Stimulated activated CD4-positive, alpha-beta T cell treated with anti-CD3 and anti-CD28 coated beads, Interleukin-1b, Interleukin-23, amount 100 ng/mL, for 24 hours (primary cell): ENCODE data around the gene ATF7.
"Not testable (repeated sequence)": the region's sequence is repeated elsewhere in the genome, so short reads cannot be mapped to it uniquely, and the experiment has no call there.

ENCODE experiments used
- DNase-seq, 4 experiments: peaks; one replicate each; pipeline ENCODE4 v3.0.0-alpha.2; 2020; ENCODE audit warnings: low read depth in 4 of 4, low spot score in 1 of 4

Gene ATF7

DNA sequence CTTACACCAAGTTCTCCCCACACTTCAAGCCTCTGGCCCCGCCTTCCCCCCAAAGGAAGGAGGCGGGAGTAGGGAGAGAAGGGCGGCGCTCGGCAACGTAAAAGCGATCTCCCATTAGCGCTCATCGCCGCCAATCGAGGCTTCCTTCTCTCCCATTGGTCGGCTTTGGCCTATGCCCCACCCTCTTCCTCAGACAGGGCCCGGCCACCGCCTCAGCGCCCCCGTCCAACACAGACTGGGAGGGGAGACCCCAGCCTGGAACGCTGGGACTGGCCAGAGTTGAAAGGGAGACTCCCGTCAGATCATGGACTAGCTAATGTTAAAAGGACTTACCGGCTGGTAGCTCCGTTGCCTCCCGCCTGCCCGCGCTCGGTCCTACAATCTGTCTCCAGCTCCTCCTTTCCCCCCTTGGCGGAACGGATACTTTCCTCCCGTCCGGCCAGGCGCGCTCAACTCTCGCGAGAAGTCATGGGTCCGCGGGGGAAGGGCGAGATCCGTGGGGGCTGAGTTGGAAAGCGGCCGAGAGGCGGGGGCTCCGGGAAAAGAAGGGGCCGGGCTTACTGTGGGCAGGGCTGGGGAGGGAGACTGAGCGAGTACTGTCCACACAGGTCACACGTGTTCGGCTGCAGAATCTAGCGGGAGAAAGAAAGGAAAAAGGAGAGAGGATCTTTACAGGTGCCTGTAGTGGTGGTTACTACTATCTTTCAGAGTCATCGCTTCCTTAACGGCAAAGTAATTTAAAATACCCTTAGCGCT is at the start of gene ATF7:
ATF7 (minus strand) TSS at position 437 of the 756 bp plus-strand sequence. CDS start 25,382 bp downstream, outside the sequence.
- DNase-seq: peak; percentile 96 to 97 (median 97)

DNA sequence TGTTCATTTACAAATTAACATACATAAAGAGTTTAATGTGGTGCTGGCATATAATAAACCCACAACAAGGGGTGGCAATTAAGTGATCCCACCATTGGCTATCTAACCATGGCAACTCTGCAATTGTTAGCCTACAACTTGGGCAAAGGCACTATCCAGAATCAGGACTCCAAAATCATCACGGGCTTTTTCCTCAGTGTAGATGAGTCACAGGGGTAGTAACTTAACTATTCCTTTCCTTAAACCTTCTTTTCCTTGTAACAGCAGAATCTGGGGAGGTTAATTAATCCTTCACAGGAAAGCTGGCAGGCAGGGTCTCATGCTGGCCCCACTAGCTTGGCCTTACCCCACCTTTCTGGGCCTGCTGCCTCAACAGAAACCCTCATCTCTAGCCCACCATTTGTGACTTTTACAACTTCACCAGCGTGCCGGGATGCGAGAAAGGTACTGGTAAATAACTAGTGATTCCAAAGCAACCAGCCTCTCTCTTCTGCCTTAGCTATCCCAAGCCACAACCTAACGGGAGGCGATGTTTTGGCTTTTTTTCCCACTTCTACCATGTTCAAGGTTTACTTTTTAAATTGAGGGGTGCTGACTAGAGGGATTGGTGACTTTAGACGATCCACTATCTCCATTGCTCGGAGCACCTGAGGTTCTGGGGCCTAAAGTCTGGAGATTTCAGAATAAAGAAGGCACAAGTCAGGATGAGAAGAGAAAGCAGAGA is 49.0 kb upstream of the ATF7 start:
- no peak for DNase-seq

- DNase-seq: no peak
Observed at GRCh38 chr12:53670971-53671370, 44.8 kb upstream of the ATF7 start.

- DNase-seq: no peak
Observed at GRCh38 chr12:53670308-53670707, 44.1 kb upstream of the ATF7 start.

DNA sequence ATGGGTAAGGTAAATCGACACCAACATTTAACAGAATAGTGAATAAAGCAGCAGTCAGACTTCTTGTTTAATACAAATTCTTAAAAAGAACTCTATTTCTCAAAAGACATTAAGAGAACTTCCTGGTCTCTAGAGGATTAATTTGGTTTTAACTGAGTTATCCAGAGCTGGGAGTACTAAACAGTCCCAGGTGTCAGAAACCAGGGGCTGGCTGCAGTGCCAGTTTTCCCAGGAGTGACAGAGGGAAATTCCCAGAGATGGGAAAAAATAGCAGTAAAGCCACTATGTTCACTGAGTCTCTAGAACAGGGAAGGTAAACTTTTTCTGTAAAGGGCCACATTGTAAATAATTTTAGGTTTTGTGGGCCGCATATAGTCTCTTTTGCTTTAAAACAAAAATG is 40.9 kb upstream of the ATF7 start:
- DNase-seq: no peak

DNA sequence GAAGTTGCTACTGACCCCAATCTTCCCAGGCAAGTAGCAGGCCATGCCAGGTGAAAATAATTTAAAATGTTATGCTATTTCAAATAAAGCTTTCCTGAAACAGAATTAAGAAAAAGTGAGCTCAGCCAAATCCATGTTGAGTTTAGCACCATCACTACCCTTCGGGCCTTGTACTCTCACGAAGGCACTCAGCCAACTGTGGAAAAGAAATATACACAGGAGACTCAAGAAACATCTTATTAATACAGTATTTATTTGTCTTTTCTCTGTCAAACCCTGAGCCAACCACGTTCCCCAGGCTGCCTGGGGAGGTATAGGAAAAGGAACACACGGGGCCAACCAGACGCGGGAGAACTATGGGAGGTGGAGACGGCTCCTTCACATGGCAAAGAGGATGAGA is 38.8 kb upstream of the ATF7 start:
- no peak for DNase-seq

GRCh38 chr12:53664191-53664590 is 38.0 kb upstream of the ATF7 start:
- no peak for DNase-seq

- DNase-seq: no peak
Observed at GRCh38 chr12:53660041-53660440, 33.9 kb upstream of the ATF7 start.

DNA sequence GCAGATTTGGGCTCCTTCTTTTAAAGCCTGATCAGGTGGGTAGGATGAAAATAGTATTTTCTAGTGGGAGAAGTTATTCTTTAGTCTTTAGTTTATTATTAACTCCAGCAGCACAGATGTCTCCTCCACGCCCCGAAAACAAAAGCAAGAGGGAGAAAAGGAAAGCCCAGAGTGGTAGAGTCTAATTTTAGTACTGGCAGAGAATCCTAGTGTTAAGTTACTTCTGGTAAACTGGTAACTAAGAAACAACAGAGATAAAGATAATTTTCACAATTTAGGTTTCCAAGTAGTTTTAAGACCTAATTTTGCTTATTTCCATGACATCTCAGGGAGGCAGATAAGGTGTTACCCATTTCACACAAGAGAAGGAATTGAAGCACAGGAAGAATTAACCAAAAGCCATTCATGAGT is 33.4 kb upstream of the ATF7 start:
- no peak for DNase-seq

- no peak for DNase-seq
Observed at GRCh38 chr12:53659011-53659551, 32.9 kb upstream of the ATF7 start.

DNA sequence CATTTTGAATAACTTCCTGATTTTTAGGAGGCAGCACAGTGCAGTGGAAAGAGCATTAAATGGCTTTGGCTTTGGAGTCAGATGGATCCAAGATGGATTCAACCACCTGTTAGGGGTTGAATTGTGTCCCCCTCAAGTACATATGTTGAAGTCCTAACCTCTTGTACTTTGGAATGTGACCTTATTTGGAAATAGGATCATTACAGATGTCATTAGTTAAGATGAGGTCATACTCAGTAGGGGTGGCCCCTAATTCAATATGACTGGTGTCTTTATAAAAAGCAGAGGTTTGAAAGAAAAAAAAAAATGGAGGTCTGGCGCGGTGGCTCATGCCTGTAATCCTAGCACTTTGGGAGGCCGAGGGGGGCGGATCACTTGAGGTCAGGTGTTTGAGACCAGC is 30.9 kb upstream of the ATF7 start:
- DNase-seq: no peak

GRCh38 chr12:53653595-53653994 is 27.4 kb upstream of the ATF7 start:
- DNase-seq: no peak

- no peak for DNase-seq
Observed at GRCh38 chr12:53652366-53652765, 26.2 kb upstream of the ATF7 start.

DNA sequence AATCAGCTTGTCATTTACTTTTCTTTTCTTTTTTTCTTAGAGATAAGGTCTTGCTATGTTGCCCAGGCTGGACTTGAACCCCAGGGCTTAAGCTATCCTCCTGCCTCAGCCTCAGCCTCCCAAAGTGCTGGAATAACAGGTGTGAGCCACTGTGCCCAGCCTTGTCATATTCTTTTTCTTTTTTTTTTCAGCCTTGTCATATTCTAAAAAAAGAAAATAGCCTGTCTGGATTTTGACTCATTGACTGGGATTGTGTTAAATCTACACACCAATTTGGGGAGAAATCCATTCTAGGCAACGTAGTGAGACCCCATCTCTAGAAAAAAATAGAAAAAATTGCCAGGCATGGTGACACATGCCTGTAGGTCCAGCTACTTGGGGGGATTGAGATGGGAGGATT is 25.6 kb upstream of the ATF7 start:
- DNase-seq: no peak

GRCh38 chr12:53646300-53646699 is 20.1 kb upstream of the ATF7 start:
- DNase-seq: not testable (repeated sequence)

DNA sequence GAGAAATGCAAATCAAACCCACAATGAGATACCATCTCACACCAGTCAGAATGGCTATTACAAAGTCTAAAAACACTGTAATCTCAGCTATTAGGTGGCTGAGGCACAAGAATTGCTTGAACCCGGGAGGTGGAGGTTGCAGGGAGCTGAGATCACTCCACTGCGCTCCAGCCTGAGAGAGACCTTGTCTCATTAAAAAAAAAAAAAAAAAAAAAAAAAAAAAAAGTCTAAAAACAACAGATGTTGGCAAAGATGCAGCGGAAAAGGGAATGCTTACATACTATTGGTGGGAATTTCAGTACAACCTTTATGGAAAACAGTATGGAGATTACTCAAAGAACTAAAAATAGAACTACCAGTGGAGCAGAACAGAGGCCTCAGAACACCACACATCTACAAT is 19.0 kb upstream of the ATF7 start:
- no peak for DNase-seq

GRCh38 chr12:53644133-53644532 is 18.0 kb upstream of the ATF7 start:
- no peak for DNase-seq

GRCh38 chr12:53643232-53643979 is 17.2 kb upstream of the ATF7 start:
- no peak for DNase-seq

DNA sequence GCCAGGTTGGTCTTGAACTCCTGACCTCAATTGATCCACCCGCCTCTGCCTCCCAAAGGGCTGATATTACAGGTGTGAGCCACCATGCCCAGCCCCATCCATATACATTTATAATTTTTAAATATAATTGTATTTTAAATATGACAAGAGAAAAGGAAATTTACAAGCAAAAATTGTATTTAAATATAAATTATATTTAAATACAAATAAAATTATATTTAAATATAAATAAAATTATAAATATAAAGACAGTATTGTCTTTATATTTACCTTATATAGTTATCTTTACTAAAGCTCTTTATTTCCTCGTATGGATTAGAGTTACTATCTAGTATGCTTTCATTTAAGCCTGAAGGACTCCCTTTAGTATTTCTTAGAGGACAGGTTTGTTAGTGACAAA is 11.9 kb upstream of the ATF7 start:
- DNase-seq: no peak

GRCh38 chr12:53636641-53637040 is 10.5 kb upstream of the ATF7 start:
- DNase-seq: no peak

- DNase-seq: not testable (repeated sequence)
Observed at GRCh38 chr12:53635708-53636107, 9.5 kb upstream of the ATF7 start.

DNA sequence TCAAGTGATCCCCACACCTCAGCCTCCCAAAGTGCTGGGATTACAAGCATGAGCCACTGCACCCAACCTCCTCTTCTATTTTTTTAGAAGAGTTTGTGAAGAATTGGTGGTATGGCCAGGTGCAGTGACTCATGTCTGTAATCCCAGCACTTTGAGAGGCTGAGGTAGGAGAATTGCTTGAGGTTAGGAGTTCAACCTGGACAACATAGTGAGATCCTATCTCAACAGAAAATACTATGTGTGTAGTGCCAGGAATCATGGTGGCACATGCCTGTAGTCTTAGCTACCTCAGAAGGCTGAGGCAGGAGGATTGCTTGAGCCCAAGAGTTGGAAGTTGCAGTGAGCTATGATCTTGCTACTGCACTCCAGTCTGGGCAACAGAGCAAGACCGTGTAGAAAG is 5.5 kb upstream of the ATF7 start:
- no peak for DNase-seq
